Measurements from ENCODE around the gene WSB1. TPM values are rescaled to one million over a fixed set of nuclear protein-coding genes. Genes with fewer than 3 reads are reported as not detected.

The WSB1 gene
- total and polyA plus RNA-seq, 2 donors (not counting 1 experiment from before 2014, with no cell fraction given), result 123 to 217 TPM

DNA sequence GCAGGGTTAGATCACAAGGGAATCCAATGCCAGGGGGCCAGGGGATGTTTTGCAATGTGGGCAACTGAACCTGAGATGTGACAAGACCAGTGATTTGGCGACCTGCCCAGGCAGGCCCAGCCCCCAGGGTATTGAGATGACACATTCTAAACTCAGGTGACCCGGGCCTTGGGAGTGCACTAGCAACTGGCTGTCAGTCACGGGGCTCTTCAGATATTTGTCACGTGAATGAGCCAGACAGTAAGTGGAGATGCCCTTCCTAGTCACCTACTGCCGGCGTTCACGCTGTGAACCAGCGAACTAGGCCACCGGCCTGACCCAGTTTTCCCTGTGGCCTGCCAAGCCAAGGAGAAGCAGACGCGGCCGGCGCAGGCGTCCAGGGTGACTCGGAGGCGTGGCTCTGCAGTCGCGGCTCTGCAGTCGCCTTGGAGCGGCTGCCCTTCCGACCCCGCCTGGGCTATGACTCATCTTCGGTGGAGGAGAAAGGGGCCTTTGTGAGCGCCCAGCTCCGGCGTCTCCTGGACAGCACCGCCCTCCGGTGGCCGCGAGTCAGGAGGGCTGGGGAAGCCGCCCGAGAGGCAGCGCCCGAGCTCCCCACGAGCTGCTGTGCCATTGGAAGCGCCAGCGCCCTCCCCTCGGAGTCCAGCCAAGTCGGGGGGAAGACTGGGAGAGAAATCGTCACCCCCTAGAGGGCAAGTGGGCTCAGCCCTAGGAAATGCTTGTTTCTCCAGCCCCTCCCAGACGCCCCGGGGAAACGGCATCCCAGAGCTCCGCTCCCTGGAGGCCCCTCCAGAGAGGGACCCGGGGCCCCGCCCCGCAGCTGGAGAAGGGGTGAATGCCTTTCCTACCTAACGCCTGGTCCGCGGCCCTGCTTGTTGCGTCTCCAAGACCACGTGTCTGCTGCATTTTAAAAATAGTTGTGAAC lies 38.8 kb downstream of the WSB1 start:
- H3K9me3 ChIP-seq (ENCODE audit: control extremely low read depth in 1 of 3, control insufficient read depth in 2 of 3, insufficient read depth in 1 of 3, low read length in 2 of 3), result no peaks in the 10 kb centered on the region
- H3K9ac ChIP-seq (ENCODE audit: low read length), result peak overlapping the region; percentile 66
- no peaks in the 10 kb centered on the region for H3K27me3 ChIP-seq (replicated peaks in 1 of 4; ENCODE audit: control extremely low read depth in 1 of 4, control insufficient read depth in 3 of 4, insufficient read depth in 4 of 4, low read length in 3 of 4)
- H3K79me2 ChIP-seq (ENCODE audit: control insufficient read depth, insufficient read depth, low read length), result no peaks in the 10 kb centered on the region
- no peaks in the 10 kb centered on the region for H4K20me1 ChIP-seq (ENCODE audit: control insufficient read depth, insufficient read depth, low read length, poor library complexity, severe bottlenecking)
- no peak for TF ChIP-seq EZH2 (IDR thresholded peaks at IDR 0.05; ENCODE audit: borderline replicate concordance, insufficient read depth, low read depth, low read length, poor library complexity, severe bottlenecking)
- TF ChIP-seq, protein P1, sequence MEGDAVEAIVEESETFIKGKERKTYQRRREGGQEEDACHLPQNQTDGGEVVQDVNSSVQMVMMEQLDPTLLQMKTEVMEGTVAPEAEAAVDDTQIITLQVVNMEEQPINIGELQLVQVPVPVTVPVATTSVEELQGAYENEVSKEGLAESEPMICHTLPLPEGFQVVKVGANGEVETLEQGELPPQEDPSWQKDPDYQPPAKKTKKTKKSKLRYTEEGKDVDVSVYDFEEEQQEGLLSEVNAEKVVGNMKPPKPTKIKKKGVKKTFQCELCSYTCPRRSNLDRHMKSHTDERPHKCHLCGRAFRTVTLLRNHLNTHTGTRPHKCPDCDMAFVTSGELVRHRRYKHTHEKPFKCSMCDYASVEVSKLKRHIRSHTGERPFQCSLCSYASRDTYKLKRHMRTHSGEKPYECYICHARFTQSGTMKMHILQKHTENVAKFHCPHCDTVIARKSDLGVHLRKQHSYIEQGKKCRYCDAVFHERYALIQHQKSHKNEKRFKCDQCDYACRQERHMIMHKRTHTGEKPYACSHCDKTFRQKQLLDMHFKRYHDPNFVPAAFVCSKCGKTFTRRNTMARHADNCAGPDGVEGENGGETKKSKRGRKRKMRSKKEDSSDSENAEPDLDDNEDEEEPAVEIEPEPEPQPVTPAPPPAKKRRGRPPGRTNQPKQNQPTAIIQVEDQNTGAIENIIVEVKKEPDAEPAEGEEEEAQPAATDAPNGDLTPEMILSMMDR (IDR thresholded peaks at IDR 0.05), result peak; percentile 80
- no peaks in the 10 kb centered on the region for H3K9me3 Mint-ChIP-seq (ENCODE audit: insufficient read depth)
- ChIA-PET POLR2A (interaction anchor here (1.2 to 1.7 kb wide), 4 partner anchors 38 to 96 kb away, joined by 3 to 10 read pairs (median 6); partner anchors contain the start of gene WSB1), CTCF (interaction anchor here (0.7 to 7.0 kb wide), 33 partner anchors 9 to 322 kb away, joined by 3 to 140 read pairs (median 4); partner anchors contain the start of gene WSB1)
- H3K27ac ChIP-seq (ENCODE audit: low read length in 2 of 2), result peak overlapping the region; percentile 38 to 59
- DNase-seq, result peak; percentile 92
- H3K4me1 ChIP-seq (ENCODE audit: control insufficient read depth in 2 of 2, insufficient read depth in 2 of 2, low read length in 2 of 2), result peaks cover 11 to 13% of the 10 kb centered on the region in 2 donors
- H2AFZ ChIP-seq (ENCODE audit: insufficient read depth, low read depth, low read length, poor library complexity, severe bottlenecking), result peak overlapping the region; percentile 79
- peak overlapping the region; percentile 85 for H3K4me3 Mint-ChIP-seq
- H3K4me3 ChIP-seq (ENCODE audit: control extremely low read depth in 1 of 5, extremely low read depth in 1 of 5, insufficient read depth in 1 of 5, low read depth in 2 of 5, low read length in 4 of 5), result peak overlapping the region; percentile 23 to 63 (median 55)
- H3K36me3 ChIP-seq (replicated peaks in 1 of 2; ENCODE audit: control extremely low read depth in 1 of 2, control insufficient read depth in 1 of 2, extremely low read depth in 1 of 2, insufficient read depth in 2 of 2, low read length in 1 of 2), result no peaks in the 10 kb centered on the region
- intact Hi-C loops (cut with micrococcal nuclease), result loop anchor here (1.0 to 10.0 kb wide), 9 partner anchors 17 to 269 kb away; partner anchors contain the start of gene WSB1
- WGBS (ENCODE audit: insufficient coverage), result 1% methylated on average over 52 of the region's 52 CpGs
- ATAC-seq (ENCODE audit: low read depth), result peak; percentile 83
- peak overlapping the region; percentile 92 for H3K27ac Mint-ChIP-seq
- peaks cover 40% of the 10 kb centered on the region for H3K4me1 Mint-ChIP-seq
- peak overlapping the region; percentile 80 for H3K4me2 ChIP-seq (replicated peaks; ENCODE audit: low read depth, low read length, poor library complexity, severe bottlenecking)
- H3K27me3 Mint-ChIP-seq, result no peaks in the 10 kb centered on the region

All from B cell (primary cell).